ENCODE data around the gene MYH14.

GRCh38 chr19:50268501-50268900 is 65.1 kb downstream of the MYH14 start:
- no peak for TF ChIP-seq EZH2 (IDR thresholded peaks at IDR 0.05; ENCODE audit: borderline replicate concordance)
- no peak for TF ChIP-seq CTCF (IDR thresholded peaks at IDR 0.05; ENCODE audit: poor library complexity)
